ENCODE measurements around the gene ZNF470.

Gene ZNF470

GRCh38 chr19:56612737-56613136 is 45.5 kb downstream of the ZNF470 start:
- H3K27me3 ChIP-seq (ENCODE audit: control insufficient read depth, insufficient read depth, low read length): no peaks in the 10 kb centered on the region

GRCh38 chr19:56613639-56614038 is 46.4 kb downstream of the ZNF470 start:
- H3K27ac ChIP-seq (ENCODE audit: low read length): no peak overlapping the region
- H3K27me3 ChIP-seq (ENCODE audit: control insufficient read depth, insufficient read depth, low read length): no peaks in the 10 kb centered on the region
- no peaks in the 10 kb centered on the region for H3K4me1 ChIP-seq (ENCODE audit: control insufficient read depth, low read depth, low read length)
- H3K9ac ChIP-seq (ENCODE audit: low read length): no peak overlapping the region
- no peaks in the 10 kb centered on the region for H3K36me3 ChIP-seq (ENCODE audit: control insufficient read depth, low read depth, low read length)
- H3K4me3 ChIP-seq (ENCODE audit: low read length): no peak overlapping the region
- H3K9me3 ChIP-seq (ENCODE audit: control insufficient read depth, low read depth, low read length): peaks cover 82% of the 10 kb centered on the region

More at GRCh38 chr19:56612737-56613136, 45.5 kb downstream of the ZNF470 start:
- Histone ChIP-seq H3K4me3 (ENCODE audit: low read length) (no peak overlapping the region), H3K9ac (ENCODE audit: low read length) (no peak overlapping the region), H3K9me3 (ENCODE audit: control insufficient read depth, low read depth, low read length) (peaks cover 83% of the 10 kb centered on the region), H3K36me3 (ENCODE audit: control insufficient read depth, low read depth, low read length) (no peaks in the 10 kb centered on the region), H3K27ac (ENCODE audit: low read length) (no peak overlapping the region), H3K4me1 (ENCODE audit: control insufficient read depth, low read depth, low read length) (no peaks in the 10 kb centered on the region)

DNA sequence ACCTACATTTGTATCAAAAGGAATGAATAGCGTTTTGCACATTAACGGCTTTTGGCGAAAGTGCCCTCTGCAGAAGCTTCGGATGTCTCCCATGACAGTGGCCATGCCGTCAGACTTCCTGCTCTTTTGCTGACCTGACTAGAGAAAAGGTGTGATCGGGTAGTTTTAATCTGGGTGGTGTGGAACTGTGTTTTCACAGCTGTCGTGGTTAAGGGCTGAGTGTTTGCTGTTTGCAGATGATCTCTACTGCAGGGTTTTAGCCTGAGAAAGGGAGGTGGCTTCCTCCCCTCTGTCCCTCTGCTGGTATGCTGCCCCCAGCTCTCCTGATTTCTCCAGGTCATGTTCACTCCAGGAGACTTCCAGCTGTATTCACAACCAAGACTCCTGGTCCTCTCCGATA is 50.3 kb downstream of the ZNF470 start:
- no peak overlapping the region for H3K4me3 ChIP-seq (ENCODE audit: low read length)
- no peak overlapping the region for H3K27ac ChIP-seq (ENCODE audit: low read length)
- H3K4me1 ChIP-seq (ENCODE audit: control insufficient read depth, low read depth, low read length): no peaks in the 10 kb centered on the region
- H3K27me3 ChIP-seq (ENCODE audit: control insufficient read depth, insufficient read depth, low read length): no peaks in the 10 kb centered on the region
- peaks cover 80% of the 10 kb centered on the region for H3K9me3 ChIP-seq (ENCODE audit: control insufficient read depth, low read depth, low read length)
- no peak overlapping the region for H3K9ac ChIP-seq (ENCODE audit: low read length)
- H3K36me3 ChIP-seq (ENCODE audit: control insufficient read depth, low read depth, low read length): peaks cover 7% of the 10 kb centered on the region

DNA sequence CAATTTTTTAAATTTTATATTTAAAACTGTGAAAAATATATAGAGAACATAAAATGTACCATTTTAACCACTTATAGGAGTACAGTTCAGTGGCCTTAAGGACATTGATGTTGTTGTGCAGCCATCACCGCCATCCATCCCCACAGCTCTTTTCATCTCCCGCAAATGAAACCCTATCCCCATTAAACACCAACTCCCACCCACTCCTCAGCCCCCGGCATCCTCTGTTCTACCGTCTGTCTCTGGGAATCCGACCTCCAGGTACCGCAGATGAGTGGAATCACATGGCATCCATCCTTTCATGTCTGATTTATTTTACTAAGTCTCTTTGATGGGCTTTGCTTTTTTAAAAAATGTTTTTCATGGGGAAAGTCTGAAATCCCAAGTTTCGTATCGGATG is 51.9 kb downstream of the ZNF470 start:
- peaks cover 82% of the 10 kb centered on the region for H3K9me3 ChIP-seq (ENCODE audit: control insufficient read depth, low read depth, low read length)

GRCh38 chr19:56622374-56622773 is 55.1 kb downstream of the ZNF470 start:
- no peaks in the 10 kb centered on the region for H3K27me3 ChIP-seq (ENCODE audit: control insufficient read depth, insufficient read depth, low read length)
- no peak overlapping the region for H3K4me3 ChIP-seq (ENCODE audit: low read length)
- no peak overlapping the region for H3K27ac ChIP-seq (ENCODE audit: low read length)
- H3K4me1 ChIP-seq (ENCODE audit: control insufficient read depth, low read depth, low read length): no peaks in the 10 kb centered on the region
- H3K36me3 ChIP-seq (ENCODE audit: control insufficient read depth, low read depth, low read length): peaks cover 7% of the 10 kb centered on the region
- no peak overlapping the region for H3K9ac ChIP-seq (ENCODE audit: low read length)
- H3K9me3 ChIP-seq (ENCODE audit: control insufficient read depth, low read depth, low read length): peaks cover 70% of the 10 kb centered on the region

More for the DNA sequence above, 51.9 kb downstream of the ZNF470 start:
- H3K27me3 ChIP-seq (ENCODE audit: control insufficient read depth, insufficient read depth, low read length): no peaks in the 10 kb centered on the region
- H3K27ac ChIP-seq (ENCODE audit: low read length): no peak overlapping the region
- H3K9ac ChIP-seq (ENCODE audit: low read length): no peak overlapping the region
- peaks cover 7% of the 10 kb centered on the region for H3K36me3 ChIP-seq (ENCODE audit: control insufficient read depth, low read depth, low read length)
- no peaks in the 10 kb centered on the region for H3K4me1 ChIP-seq (ENCODE audit: control insufficient read depth, low read depth, low read length)
- no peak overlapping the region for H3K4me3 ChIP-seq (ENCODE audit: low read length)

- Histone ChIP-seq H3K27ac (ENCODE audit: low read length) (no peak overlapping the region), H3K9me3 (ENCODE audit: control insufficient read depth, low read depth, low read length) (peaks cover 68% of the 10 kb centered on the region), H3K27me3 (ENCODE audit: control insufficient read depth, insufficient read depth, low read length) (no peaks in the 10 kb centered on the region)
Measured at GRCh38 chr19:56623006-56623405, 55.7 kb downstream of the ZNF470 start.

GRCh38 chr19:56625708-56626107 is 58.4 kb downstream of the ZNF470 start:
- Histone ChIP-seq H3K9ac (ENCODE audit: low read length) (no peak overlapping the region), H3K4me3 (ENCODE audit: low read length) (no peak overlapping the region), H3K9me3 (ENCODE audit: control insufficient read depth, low read depth, low read length) (peaks cover 58% of the 10 kb centered on the region), H3K27ac (ENCODE audit: low read length) (no peak overlapping the region), H3K4me1 (ENCODE audit: control insufficient read depth, low read depth, low read length) (no peaks in the 10 kb centered on the region), H3K36me3 (ENCODE audit: control insufficient read depth, low read depth, low read length) (peaks cover 7% of the 10 kb centered on the region), H3K27me3 (ENCODE audit: control insufficient read depth, insufficient read depth, low read length) (no peaks in the 10 kb centered on the region)

More at GRCh38 chr19:56623006-56623405, 55.7 kb downstream of the ZNF470 start:
- Histone ChIP-seq H3K4me1 (ENCODE audit: control insufficient read depth, low read depth, low read length) (no peaks in the 10 kb centered on the region), H3K4me3 (ENCODE audit: low read length) (no peak overlapping the region), H3K36me3 (ENCODE audit: control insufficient read depth, low read depth, low read length) (peaks cover 7% of the 10 kb centered on the region), H3K9ac (ENCODE audit: low read length) (no peak overlapping the region)

GRCh38 chr19:56633021-56633420 is 65.8 kb downstream of the ZNF470 start:
- no peaks in the 10 kb centered on the region for H3K36me3 ChIP-seq (ENCODE audit: control insufficient read depth, low read depth, low read length)

GRCh38 chr19:56637976-56638555 is 70.8 kb downstream of the ZNF470 start:
- Histone ChIP-seq H3K4me1 (ENCODE audit: control insufficient read depth, low read depth, low read length) (no peaks in the 10 kb centered on the region), H3K4me3 (ENCODE audit: low read length) (no peak overlapping the region), H3K9ac (ENCODE audit: low read length) (no peak overlapping the region), H3K9me3 (ENCODE audit: control insufficient read depth, low read depth, low read length) (peaks cover 49% of the 10 kb centered on the region), H3K27me3 (ENCODE audit: control insufficient read depth, insufficient read depth, low read length) (no peaks in the 10 kb centered on the region), H3K36me3 (ENCODE audit: control insufficient read depth, low read depth, low read length) (no peaks in the 10 kb centered on the region), H3K27ac (ENCODE audit: low read length) (no peak overlapping the region)

More at GRCh38 chr19:56633021-56633420, 65.8 kb downstream of the ZNF470 start:
- Histone ChIP-seq H3K9me3 (ENCODE audit: control insufficient read depth, low read depth, low read length) (peaks cover 56% of the 10 kb centered on the region), H3K9ac (ENCODE audit: low read length) (no peak overlapping the region), H3K27ac (ENCODE audit: low read length) (no peak overlapping the region), H3K4me3 (ENCODE audit: low read length) (no peak overlapping the region), H3K27me3 (ENCODE audit: control insufficient read depth, insufficient read depth, low read length) (no peaks in the 10 kb centered on the region), H3K4me1 (ENCODE audit: control insufficient read depth, low read depth, low read length) (no peaks in the 10 kb centered on the region)

Measured in iPS-18a (cell line).